Neural cell (in vitro differentiated cells): ENCODE measurements around the gene THBD. TPM values are rescaled to one million over a fixed set of nuclear protein-coding genes. Genes with fewer than 3 reads are reported as not detected.

Experiments used
- H2AFZ ChIP-seq: fragments of 200-600, 300-800 bp; sonication (generic), shearing (Covaris generic); 2 replicates; pipeline ENCODE4 v1.6.0; 2014; ENCODE audit warnings: low read depth, mild to moderate bottlenecking, antibody characterized with exemption, low read length, moderate library complexity
- H3F3A ChIP-seq: fragments of 200-600 bp; shearing (Covaris generic); 2 replicates; pipeline ENCODE4 v1.6.1; 2016; ENCODE audit warnings: mild to moderate bottlenecking, moderate library complexity, mixed read lengths, antibody characterized with exemption, low read length; ENCODE audit not compliant: insufficient read depth, poor library complexity, severe bottlenecking
- H3K27ac ChIP-seq: fragments of 200-600, 300-800 bp; sonication (generic), shearing (Covaris generic); 2 replicates; pipeline ENCODE4 v1.5.1; 2014; ENCODE audit warnings: mild to moderate bottlenecking, low read length, moderate library complexity
- H3K27me3 ChIP-seq: fragments of 300-800, 200-600 bp; sonication (generic), shearing (Covaris generic); 2 replicates; pipeline ENCODE4 v1.6.0; 2014; ENCODE audit warnings: mild to moderate bottlenecking, low read depth, low read length, moderate library complexity; ENCODE audit not compliant: insufficient read depth
- H3K36me3 ChIP-seq: fragments of 300-800, 200-600 bp; sonication (generic), shearing (Covaris generic); 2 replicates; pipeline ENCODE4 v1.5.1; 2014; ENCODE audit warnings: mild to moderate bottlenecking, antibody characterized with exemption, low read length, moderate library complexity; ENCODE audit not compliant: insufficient read depth
- H3K4me2 ChIP-seq: fragments of 300-800, 200-600 bp; sonication (generic), shearing (Covaris generic); 2 replicates; pipeline ENCODE4 v1.6.0; 2014; ENCODE audit warnings: mild to moderate bottlenecking, low read length
- H3K4me3 ChIP-seq: fragments of 300-800, 200-600 bp; sonication (generic), shearing (Covaris generic); 2 replicates; pipeline ENCODE4 v1.5.1; 2014; ENCODE audit warnings: mild to moderate bottlenecking, low read length, moderate library complexity
- H3K79me2 ChIP-seq: fragments of 200-600 bp; shearing (Covaris generic); replicated peaks from 2 replicates; pipeline ENCODE4 v1.6.0; 2014; ENCODE audit warnings: mild to moderate bottlenecking, low read length, moderate library complexity; ENCODE audit not compliant: insufficient read depth
- H3K9ac ChIP-seq: fragments of 300-800, 200-600 bp; sonication (generic), shearing (Covaris generic); 2 replicates; pipeline ENCODE4 v1.6.1; 2016; ENCODE audit warnings: mild to moderate bottlenecking, low read length, mixed read lengths
- H3K9me2 ChIP-seq: fragments of 200-600 bp; shearing (Covaris generic); 2 replicates; pipeline ENCODE4 v1.6.1; 2016; ENCODE audit warnings: mild to moderate bottlenecking, low read length, mixed read lengths; ENCODE audit not compliant: insufficient read depth
- H3K9me3 ChIP-seq: fragments of 200-600, 300-800 bp; sonication (generic), shearing (Covaris generic); 2 replicates; pipeline ENCODE4 v1.6.1; 2016; ENCODE audit warnings: mild to moderate bottlenecking, mixed run types, low read length, moderate library complexity, mixed read lengths
- H4K20me1 ChIP-seq: fragments of 200-600 bp; shearing (Covaris generic); 2 replicates; pipeline ENCODE4 v1.6.1; 2016; ENCODE audit warnings: mild to moderate bottlenecking, mixed run types; ENCODE audit not compliant: insufficient read depth
- EP300 ChIP-seq: fragments of 450-650 bp; conservative IDR thresholded peaks from 2 replicates; pipeline ENCODE4 v1.6.1; 2014; ENCODE audit warnings: antibody characterized with exemption, mild to moderate bottlenecking, moderate library complexity; ENCODE audit not compliant: poor library complexity, severe bottlenecking
- EZH2 ChIP-seq: fragments of 200-600, 300-800 bp; shearing (Covaris generic), sonication (generic); IDR thresholded peaks from 2 replicates; pipeline ENCODE4 v1.6.1; 2014; ENCODE audit warnings: antibody characterized with exemption, low read length, borderline replicate concordance, mild to moderate bottlenecking; ENCODE audit not compliant: insufficient read depth, poor library complexity, severe bottlenecking
- MXI1 ChIP-seq: fragments of 450-650 bp; conservative IDR thresholded peaks from 2 replicates; pipeline ENCODE4 v1.6.1; 2014; ENCODE audit warnings: antibody characterized with exemption, mild to moderate bottlenecking; ENCODE audit not compliant: poor library complexity, severe bottlenecking
- POLR2AphosphoS5 ChIP-seq: IDR thresholded peaks from 2 replicates; pipeline ENCODE4 v1.6.1; 2012
- RAD21 ChIP-seq: fragments of 450-650 bp; conservative IDR thresholded peaks from 2 replicates; pipeline ENCODE4 v1.6.1; 2014; ENCODE audit warnings: antibody characterized with exemption, mild to moderate bottlenecking, moderate library complexity
- SMC3 ChIP-seq: fragments of 450-650 bp; conservative IDR thresholded peaks from 2 replicates; pipeline ENCODE4 v1.6.1; 2014; ENCODE audit warnings: antibody characterized with exemption, mild to moderate bottlenecking, moderate library complexity; ENCODE audit not compliant: poor library complexity
- TAF1 ChIP-seq: IDR thresholded peaks from 2 replicates; pipeline ENCODE4 v1.6.1; 2012; ENCODE audit warnings: low read depth
- polyA plus RNA-seq: library from polyadenylated mRNA; depleted of rRNA; stranded (reverse); fragments of >200 nt; gene quantifications from 2 replicates; pipeline ENCODE4 v1.2.3, GENCODE V29; 2014
- TF ChIP-seq, protein P1 (sequence below): fragments of 450-650 bp; IDR thresholded peaks from 2 replicates; pipeline ENCODE4 v1.5.1; 2014; ENCODE audit warnings: antibody characterized with exemption, mild to moderate bottlenecking, moderate library complexity; ENCODE audit not compliant: poor library complexity, severe bottlenecking
- TF ChIP-seq, protein P2 (sequence below): IDR thresholded peaks from 2 replicates; pipeline ENCODE4 v1.6.1; 2012; ENCODE audit warnings: borderline replicate concordance

The THBD gene
- polyA plus RNA-seq, 1 donor from 2014 or later: not detected

DNA sequence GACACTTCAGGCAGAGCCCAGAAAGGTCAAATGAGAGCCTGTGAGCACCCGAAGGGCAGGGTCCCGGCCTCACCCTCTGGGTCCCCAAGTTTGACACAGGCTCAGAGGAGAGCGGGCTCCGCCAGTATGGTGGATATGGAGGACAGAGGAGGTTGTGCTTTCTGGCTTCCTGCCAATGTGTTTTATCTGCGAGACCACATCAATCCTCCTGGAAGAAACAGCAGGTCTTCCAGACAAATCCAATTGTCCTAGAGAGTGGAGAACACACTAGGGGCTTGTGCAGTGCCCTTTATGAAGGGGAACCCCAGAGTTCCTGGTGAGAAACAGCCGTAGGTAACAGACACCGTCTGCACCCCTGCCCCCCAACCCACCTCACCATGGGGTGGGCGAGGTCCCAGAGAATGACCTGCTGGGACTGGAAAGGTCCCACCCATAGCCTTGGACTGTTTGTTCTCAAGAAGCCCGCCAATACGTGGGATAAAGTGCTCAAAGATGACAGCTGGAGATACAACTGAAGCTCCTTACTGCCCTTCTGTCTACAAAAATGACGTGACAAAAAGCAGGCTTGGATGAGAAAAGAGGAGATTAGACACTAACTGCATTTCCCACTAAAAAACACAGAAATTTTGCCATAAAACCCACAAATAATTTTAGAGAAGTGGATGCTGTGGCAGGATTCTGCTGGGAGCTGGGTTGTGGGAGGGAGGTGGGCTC lies 38.3 kb downstream of the THBD start:
- Histone ChIP-seq H2AFZ (no peak overlapping the region), H4K20me1 (no peaks in the 10 kb centered on the region), H3F3A (no peaks in the 10 kb centered on the region), H3K27ac (no peak overlapping the region), H3K36me3 (no peaks in the 10 kb centered on the region), H3K9me2 (no peaks in the 10 kb centered on the region), H3K79me2 (no peaks in the 10 kb centered on the region), H3K9me3 (no peaks in the 10 kb centered on the region), H3K4me3 (no peak overlapping the region), H3K9ac (no peak overlapping the region), H3K4me2 (no peak overlapping the region), H3K27me3 (no peaks in the 10 kb centered on the region)
- TF ChIP-seq, protein P1, sequence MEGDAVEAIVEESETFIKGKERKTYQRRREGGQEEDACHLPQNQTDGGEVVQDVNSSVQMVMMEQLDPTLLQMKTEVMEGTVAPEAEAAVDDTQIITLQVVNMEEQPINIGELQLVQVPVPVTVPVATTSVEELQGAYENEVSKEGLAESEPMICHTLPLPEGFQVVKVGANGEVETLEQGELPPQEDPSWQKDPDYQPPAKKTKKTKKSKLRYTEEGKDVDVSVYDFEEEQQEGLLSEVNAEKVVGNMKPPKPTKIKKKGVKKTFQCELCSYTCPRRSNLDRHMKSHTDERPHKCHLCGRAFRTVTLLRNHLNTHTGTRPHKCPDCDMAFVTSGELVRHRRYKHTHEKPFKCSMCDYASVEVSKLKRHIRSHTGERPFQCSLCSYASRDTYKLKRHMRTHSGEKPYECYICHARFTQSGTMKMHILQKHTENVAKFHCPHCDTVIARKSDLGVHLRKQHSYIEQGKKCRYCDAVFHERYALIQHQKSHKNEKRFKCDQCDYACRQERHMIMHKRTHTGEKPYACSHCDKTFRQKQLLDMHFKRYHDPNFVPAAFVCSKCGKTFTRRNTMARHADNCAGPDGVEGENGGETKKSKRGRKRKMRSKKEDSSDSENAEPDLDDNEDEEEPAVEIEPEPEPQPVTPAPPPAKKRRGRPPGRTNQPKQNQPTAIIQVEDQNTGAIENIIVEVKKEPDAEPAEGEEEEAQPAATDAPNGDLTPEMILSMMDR: no peak

DNA sequence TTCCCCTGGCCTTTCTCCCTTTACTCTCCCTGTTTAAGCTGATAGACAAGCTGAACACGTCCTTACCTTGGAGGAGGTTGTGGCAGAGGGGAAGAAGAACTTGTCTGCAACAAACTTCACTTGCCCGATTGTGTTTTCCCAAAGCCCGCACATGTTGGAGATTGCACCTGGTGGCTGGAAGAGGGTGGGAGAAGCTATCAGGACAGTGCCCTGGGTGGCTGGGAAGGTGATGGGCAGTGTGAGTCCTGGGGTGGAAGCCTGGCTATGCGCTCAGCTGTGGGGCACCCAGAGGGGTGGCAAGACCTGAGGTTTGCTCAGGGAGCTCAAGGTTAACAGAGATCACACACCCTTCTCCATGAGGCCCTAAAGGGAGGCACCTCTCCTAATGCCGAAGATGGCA lies 39.4 kb downstream of the THBD start:
- H3F3A ChIP-seq: no peaks in the 10 kb centered on the region
- H3K36me3 ChIP-seq: no peaks in the 10 kb centered on the region
- H3K27ac ChIP-seq: no peak overlapping the region
- no peak overlapping the region for H2AFZ ChIP-seq
- no peaks in the 10 kb centered on the region for H3K79me2 ChIP-seq
- H3K27me3 ChIP-seq: no peaks in the 10 kb centered on the region
- no peaks in the 10 kb centered on the region for H4K20me1 ChIP-seq
- no peaks in the 10 kb centered on the region for H3K9me3 ChIP-seq
- TF ChIP-seq MXI1 (no peak), EZH2 (no peak), SMC3 (no peak), RAD21 (no peak)
- TF ChIP-seq, protein P1: no peak
- no peak overlapping the region for H3K4me3 ChIP-seq
- H3K9me2 ChIP-seq: no peaks in the 10 kb centered on the region
- no peak overlapping the region for H3K9ac ChIP-seq
- no peak overlapping the region for H3K4me2 ChIP-seq

DNA sequence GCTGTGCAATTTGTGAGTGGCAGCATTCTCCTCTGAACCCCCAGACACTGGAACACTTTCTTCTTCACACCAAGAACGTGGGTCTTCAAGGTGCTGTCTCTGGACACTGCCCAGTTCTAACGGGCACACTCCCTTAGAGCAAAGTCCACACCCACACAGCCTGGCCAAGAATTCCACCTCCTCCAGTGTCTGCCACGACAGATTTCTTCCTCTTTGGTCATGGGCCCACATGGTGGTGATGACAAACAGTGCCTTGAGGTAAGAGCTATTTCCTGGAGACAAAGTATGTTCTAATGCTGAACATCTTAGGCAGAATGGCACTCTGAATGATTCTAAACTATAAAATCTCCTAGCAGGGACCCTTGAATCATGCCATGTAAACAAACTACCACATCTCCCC lies 39.8 kb downstream of the THBD start:
- TF ChIP-seq EZH2 (no peak), MXI1 (no peak), TAF1 (no peak), RAD21 (no peak), SMC3 (no peak), POLR2AphosphoS5 (no peak), EP300 (no peak)
- TF ChIP-seq, protein P2, sequence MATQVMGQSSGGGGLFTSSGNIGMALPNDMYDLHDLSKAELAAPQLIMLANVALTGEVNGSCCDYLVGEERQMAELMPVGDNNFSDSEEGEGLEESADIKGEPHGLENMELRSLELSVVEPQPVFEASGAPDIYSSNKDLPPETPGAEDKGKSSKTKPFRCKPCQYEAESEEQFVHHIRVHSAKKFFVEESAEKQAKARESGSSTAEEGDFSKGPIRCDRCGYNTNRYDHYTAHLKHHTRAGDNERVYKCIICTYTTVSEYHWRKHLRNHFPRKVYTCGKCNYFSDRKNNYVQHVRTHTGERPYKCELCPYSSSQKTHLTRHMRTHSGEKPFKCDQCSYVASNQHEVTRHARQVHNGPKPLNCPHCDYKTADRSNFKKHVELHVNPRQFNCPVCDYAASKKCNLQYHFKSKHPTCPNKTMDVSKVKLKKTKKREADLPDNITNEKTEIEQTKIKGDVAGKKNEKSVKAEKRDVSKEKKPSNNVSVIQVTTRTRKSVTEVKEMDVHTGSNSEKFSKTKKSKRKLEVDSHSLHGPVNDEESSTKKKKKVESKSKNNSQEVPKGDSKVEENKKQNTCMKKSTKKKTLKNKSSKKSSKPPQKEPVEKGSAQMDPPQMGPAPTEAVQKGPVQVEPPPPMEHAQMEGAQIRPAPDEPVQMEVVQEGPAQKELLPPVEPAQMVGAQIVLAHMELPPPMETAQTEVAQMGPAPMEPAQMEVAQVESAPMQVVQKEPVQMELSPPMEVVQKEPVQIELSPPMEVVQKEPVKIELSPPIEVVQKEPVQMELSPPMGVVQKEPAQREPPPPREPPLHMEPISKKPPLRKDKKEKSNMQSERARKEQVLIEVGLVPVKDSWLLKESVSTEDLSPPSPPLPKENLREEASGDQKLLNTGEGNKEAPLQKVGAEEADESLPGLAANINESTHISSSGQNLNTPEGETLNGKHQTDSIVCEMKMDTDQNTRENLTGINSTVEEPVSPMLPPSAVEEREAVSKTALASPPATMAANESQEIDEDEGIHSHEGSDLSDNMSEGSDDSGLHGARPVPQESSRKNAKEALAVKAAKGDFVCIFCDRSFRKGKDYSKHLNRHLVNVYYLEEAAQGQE: no peak
- TF ChIP-seq, protein P1: no peak
- no peaks in the 10 kb centered on the region for H3K27me3 ChIP-seq
- no peaks in the 10 kb centered on the region for H3K9me2 ChIP-seq
- no peaks in the 10 kb centered on the region for H4K20me1 ChIP-seq
- no peaks in the 10 kb centered on the region for H3K79me2 ChIP-seq
- H3K36me3 ChIP-seq: no peaks in the 10 kb centered on the region
- no peaks in the 10 kb centered on the region for H3K9me3 ChIP-seq
- H3F3A ChIP-seq: no peaks in the 10 kb centered on the region
- H3K27ac ChIP-seq: no peak overlapping the region
- no peak overlapping the region for H3K4me2 ChIP-seq
- no peak overlapping the region for H3K4me3 ChIP-seq
- H3K9ac ChIP-seq: no peak overlapping the region
- no peak overlapping the region for H2AFZ ChIP-seq
